Retina (tissue), 1 donor: ENCODE measurements around the gene PTS.

Source experiments
- DNase-seq: peaks from one replicate; pipeline ENCODE4 v3.0.0-alpha.2; 2016

Gene PTS

DNA sequence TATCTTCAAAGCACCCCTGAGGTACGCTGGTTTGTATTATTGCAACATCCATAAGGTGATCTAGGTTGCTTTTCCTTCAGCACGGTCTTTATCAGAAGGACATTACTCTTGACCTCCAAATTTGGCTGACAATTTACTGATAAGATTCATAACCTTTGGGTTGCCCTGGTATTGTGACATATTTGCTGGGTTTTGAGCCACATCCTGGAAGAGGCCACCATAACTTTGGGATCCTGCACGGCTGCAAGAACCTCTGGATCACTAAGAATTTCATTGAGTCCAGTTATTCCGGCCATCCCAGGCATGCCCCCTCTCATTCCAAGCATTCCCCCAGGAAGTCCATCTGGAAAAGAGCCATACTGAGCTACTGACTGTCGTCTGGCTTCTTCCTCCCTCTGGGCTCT lies 41.0 kb downstream of the PTS start:
- no peak for DNase-seq

DNA sequence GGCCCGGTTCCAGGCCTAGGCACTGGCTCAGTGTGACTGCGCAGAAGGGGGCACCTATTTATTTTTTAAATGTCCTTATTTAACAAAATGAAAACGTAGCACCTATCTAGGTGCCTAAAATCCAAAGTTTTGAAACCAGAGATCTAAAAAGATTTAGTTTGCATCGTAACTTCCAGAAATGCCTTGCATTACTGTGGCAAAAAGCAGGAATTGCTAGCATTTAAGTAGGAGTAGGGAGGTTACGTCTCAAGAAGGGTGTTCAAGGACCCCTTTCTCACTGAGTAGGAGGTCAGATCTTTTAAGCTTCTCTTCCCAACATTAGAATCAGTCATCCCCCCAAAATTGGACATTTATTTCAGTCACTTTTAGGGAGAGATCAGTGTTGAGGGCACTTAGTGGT lies 42.2 kb downstream of the PTS start:
- DNase-seq: no peak

GRCh38 chr11:112269139-112269538 lies 42.9 kb downstream of the PTS start:
- no peak for DNase-seq

DNA sequence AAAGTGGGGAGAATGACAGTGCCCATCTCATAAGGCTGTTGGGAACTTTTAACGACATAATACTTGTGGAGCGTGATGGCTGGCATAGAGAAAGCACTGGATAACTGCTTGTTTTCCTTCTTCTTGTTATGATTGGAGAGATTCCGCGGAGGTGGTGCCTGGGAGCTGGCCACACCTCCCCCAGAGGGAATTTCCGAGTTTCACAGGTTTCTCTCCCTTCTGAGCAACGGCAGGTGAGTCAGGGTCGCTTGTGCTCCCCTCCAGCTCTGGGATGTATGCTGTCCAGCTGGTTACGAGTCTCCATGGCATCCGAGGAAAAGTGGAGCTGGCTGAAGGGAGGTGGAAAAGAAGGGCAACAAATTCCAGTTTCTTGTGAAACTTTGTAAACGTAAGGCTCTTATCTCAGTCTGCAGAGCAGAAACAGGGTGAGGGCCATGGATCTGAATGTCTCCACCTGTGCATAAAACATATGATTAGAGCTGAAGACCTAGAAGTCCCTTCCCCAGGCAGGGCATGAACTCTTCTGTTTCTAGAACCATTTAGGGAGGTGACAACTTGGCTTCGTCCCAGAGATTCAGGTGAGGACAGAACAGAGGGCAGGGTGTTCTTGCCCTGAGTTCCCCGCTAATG lies 44.4 kb downstream of the PTS start:
- DNase-seq: no peak

DNA sequence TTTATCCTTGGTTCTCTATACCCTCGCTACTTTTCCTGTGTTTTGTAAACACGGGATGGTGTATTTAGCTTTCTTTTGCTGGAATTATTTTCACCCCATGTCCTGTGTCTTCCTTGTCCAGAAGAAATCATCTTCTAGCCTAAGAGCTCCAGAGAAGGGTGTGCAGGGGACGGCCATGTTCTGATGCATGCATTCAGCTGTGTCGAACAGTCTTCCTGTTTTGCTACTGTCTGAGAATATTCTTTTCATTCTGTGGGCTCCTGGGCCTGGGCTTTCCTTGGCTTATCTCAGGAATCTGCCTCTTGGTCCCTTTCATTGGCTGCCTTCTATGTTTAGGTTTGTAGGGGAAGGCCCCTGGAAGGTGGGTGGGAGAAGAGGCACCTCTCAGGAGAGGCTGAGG lies 45.0 kb downstream of the PTS start:
- DNase-seq: no peak

DNA sequence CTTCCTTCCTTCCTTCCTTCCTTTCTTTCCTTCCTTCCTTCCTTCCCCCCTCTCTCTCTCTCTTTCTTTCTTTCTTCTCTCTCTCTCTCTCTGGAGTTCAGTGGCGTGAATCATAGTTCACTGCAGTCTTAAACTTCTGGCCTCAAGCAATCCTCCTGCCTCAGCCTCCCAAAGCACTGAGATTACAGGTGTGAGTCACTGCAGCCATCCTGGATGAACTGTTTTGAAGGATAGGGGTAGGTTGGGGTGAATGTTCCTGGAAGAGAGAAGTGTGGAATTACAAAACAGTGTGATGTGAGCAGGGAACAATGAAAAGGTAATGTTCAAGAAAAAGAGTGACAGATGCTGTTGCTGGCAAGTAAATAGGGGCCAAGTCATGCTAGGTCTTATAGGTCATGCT lies 46.8 kb downstream of the PTS start:
- no peak for DNase-seq

- no peak for DNase-seq
Observed at GRCh38 chr11:112274007-112274783, 48.0 kb downstream of the PTS start.

GRCh38 chr11:112277029-112277428 lies 50.8 kb downstream of the PTS start:
- no peak for DNase-seq

- no peak for DNase-seq
Observed at GRCh38 chr11:112277941-112278340, 51.7 kb downstream of the PTS start.

GRCh38 chr11:112278803-112279202 lies 52.6 kb downstream of the PTS start:
- no peak for DNase-seq

GRCh38 chr11:112279901-112280267 lies 53.7 kb downstream of the PTS start:
- peak; percentile 72 for DNase-seq

- peak; percentile 85 for DNase-seq
Observed at GRCh38 chr11:112280268-112281126, 54.3 kb downstream of the PTS start.

- no peak for DNase-seq
Observed at GRCh38 chr11:112281726-112282125, 55.5 kb downstream of the PTS start.
